Ishikawa (cell line): ENCODE data around the gene LRRC8D.

Experiments
- CEBPB ChIP-seq: IDR thresholded peaks from 2 replicates; pipeline ENCODE4 v1.6.1; 2012
- CREB1 ChIP-seq: IDR thresholded peaks from 2 replicates; pipeline ENCODE4 v1.6.1; 2012; ENCODE audit warnings: low read depth
- EGR1 ChIP-seq: IDR thresholded peaks from 2 replicates; pipeline ENCODE4 v1.6.1; 2012
- EP300 ChIP-seq: IDR thresholded peaks from 2 replicates; pipeline ENCODE4 v1.6.1; 2012; ENCODE audit warnings: borderline replicate concordance
- FOXM1 ChIP-seq: IDR thresholded peaks from 2 replicates; pipeline ENCODE4 v1.6.1; 2012; ENCODE audit warnings: low read depth, borderline replicate concordance
- NFIC ChIP-seq: IDR thresholded peaks from 2 replicates; pipeline ENCODE4 v1.6.1; 2012
- RAD21 ChIP-seq: IDR thresholded peaks from 2 replicates; pipeline ENCODE4 v1.6.1; 2012; ENCODE audit warnings: low read depth
- REST ChIP-seq: IDR thresholded peaks from 2 replicates; pipeline ENCODE4 v1.6.1; 2012; ENCODE audit warnings: low read depth, mild to moderate bottlenecking
- TAF1 ChIP-seq: IDR thresholded peaks from 2 replicates; pipeline ENCODE4 v1.6.1; 2012; ENCODE audit warnings: low read depth, mild to moderate bottlenecking
- TCF12 ChIP-seq: IDR thresholded peaks from 2 replicates; pipeline ENCODE4 v1.6.1; 2012; ENCODE audit warnings: low read depth
- TEAD4 ChIP-seq: IDR thresholded peaks from 2 replicates; pipeline ENCODE4 v1.6.1; 2012
- USF1 ChIP-seq: IDR thresholded peaks from 2 replicates; pipeline ENCODE4 v1.6.1; 2012
- YY1 ChIP-seq: IDR thresholded peaks from 2 replicates; pipeline ENCODE4 v1.6.1; 2012; ENCODE audit warnings: low read depth
- ZBTB7A ChIP-seq: IDR thresholded peaks from 2 replicates; pipeline ENCODE4 v1.6.1; 2012; ENCODE audit warnings: low read depth
- TF ChIP-seq, protein P1 (sequence below): IDR thresholded peaks from 2 replicates; pipeline ENCODE4 v1.6.1; 2012

The LRRC8D gene

DNA sequence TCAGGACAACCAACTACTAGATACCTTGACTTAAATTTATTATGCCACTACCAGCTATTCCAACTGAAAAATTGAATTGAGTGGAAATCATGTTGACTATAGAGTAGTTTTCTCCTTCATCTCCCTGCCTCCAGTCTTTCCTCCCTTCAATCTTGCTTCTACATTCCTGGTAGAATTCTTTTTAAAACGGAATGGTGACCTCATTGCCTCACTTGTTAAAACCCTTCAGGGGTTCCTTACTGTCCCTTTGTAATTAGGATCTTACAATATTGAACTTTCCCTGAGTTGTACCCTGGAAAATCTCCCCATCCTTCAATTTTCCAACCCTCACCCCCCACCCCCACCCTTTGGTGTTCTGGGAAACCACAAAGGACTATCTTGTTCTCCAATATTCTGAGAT lies 91.2 kb downstream of the LRRC8D start:
- no peak for TF ChIP-seq YY1
- no peak for TF ChIP-seq USF1
- TF ChIP-seq, protein P1, sequence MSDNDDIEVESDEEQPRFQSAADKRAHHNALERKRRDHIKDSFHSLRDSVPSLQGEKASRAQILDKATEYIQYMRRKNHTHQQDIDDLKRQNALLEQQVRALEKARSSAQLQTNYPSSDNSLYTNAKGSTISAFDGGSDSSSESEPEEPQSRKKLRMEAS, result no peak
- no peak for TF ChIP-seq FOXM1
- no peak for TF ChIP-seq REST
- TF ChIP-seq CREB1, result no peak

DNA sequence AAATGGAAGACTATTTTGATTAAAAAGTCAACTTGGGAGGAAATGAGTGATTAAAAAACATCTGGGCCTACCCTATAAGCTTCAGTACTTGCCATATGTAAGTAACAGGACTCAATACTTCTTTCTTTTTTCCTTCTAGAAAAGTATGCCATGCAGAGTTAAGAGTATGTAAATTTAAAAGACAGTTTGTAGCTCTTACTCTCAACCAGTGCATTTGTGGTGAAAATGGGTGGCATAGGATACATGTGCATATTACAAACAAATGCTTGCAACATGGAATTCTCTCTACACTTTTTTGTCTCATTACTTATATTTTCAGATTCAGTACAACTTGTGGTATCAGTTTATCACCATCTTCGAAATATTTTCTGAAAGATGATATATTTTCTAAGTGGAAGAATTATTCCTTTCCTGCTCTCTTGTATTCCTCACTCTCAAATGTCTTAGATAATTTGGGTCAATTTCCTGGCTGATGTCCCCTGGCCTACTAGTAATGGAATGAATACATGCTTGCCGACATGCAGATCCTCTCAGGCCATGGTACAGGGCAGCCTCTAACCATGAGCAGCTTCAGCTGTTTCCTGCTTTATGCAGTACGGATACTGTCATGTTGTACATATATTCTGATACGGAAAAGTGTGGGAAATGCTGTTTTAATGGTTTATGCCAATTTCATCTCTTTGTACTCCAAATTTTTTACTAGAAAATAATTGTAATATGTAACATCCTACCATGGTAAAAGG lies 92.7 kb downstream of the LRRC8D start:
- TF ChIP-seq, protein P1, result no peak
- TF ChIP-seq YY1, result no peak
- no peak for TF ChIP-seq USF1
- no peak for TF ChIP-seq NFIC
- TF ChIP-seq EGR1, result no peak
- no peak for TF ChIP-seq TCF12
- no peak for TF ChIP-seq CEBPB
- TF ChIP-seq ZBTB7A, result no peak
- TF ChIP-seq FOXM1, result no peak
- no peak for TF ChIP-seq RAD21
- TF ChIP-seq EP300, result no peak

DNA sequence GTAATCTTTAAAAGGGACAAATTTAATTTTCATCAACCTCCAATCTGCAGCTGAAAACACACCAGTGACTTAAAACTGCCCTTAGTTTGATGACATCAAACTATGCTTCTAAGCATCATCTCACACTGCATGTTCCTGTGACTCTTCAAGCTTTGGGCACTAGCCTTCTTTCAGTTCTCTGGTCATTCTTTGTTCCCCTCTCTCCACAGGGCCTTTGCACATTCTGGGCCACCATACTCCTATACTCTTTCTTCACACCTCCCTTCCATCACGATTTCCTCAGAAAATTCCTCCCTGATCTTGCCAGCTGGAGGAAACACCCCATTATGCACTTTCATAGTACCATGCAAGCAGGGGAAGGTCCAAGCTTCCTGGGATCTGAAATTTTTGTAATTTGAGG lies 96.5 kb downstream of the LRRC8D start:
- TF ChIP-seq CREB1, result no peak
- no peak for TF ChIP-seq EP300
- no peak for TF ChIP-seq YY1
- no peak for TF ChIP-seq NFIC
- no peak for TF ChIP-seq EGR1
- TF ChIP-seq USF1, result no peak
- TF ChIP-seq CEBPB, result no peak
- TF ChIP-seq TCF12, result no peak
- TF ChIP-seq, protein P1, result no peak
- no peak for TF ChIP-seq FOXM1
- TF ChIP-seq REST, result no peak
- no peak for TF ChIP-seq TEAD4
- no peak for TF ChIP-seq ZBTB7A
- TF ChIP-seq RAD21, result no peak
- TF ChIP-seq TAF1, result no peak

- no peak for TF ChIP-seq TAF1
- TF ChIP-seq FOXM1, result no peak
- TF ChIP-seq TCF12, result no peak
- TF ChIP-seq USF1, result no peak
- TF ChIP-seq RAD21, result peak; percentile 6; the same call in 1 of the 2 replicates
- TF ChIP-seq CREB1, result no peak
Observed at GRCh38 chr1:89918127-89918793, 97.4 kb downstream of the LRRC8D start.

DNA sequence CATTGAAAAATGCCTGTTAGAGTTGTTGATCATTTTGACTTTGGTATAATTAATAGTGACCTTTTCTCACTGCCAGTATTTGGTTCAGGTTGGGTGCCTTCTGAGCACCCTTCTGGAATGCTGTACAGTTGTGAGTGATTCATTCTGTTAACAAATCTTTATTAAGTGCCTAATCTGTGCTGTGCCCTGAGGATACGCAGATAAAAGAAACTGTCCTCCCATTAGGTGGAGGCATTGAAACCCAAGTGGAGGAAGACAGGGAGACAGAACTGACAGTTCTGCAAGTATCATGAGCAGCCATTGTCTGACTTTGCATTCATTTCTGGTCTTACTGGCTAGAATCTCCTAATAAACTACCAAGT lies 97.9 kb downstream of the LRRC8D start:
- TF ChIP-seq USF1, result no peak
- TF ChIP-seq FOXM1, result peak; percentile 58; the same call in 1 of the 2 replicates
- TF ChIP-seq EP300, result peak; percentile 68; the same call in 1 of the 2 replicates
- TF ChIP-seq, protein P1, result peak; percentile 35; the same call in 1 of the 2 replicates
- TF ChIP-seq TCF12, result peak; percentile 82
- TF ChIP-seq CREB1, result no peak
- 0 out of 2 replicates have a peak, but pooled peaks have one; percentile 46 for TF ChIP-seq CEBPB
- no peak for TF ChIP-seq ZBTB7A
- no peak for TF ChIP-seq YY1
- TF ChIP-seq NFIC, result peak; percentile 82
- TF ChIP-seq TEAD4, result peak; percentile 83
